IPS-15b (cell line): ENCODE measurements around the gene LENEP.

Experiments used
- H3K27me3 ChIP-seq: one replicate; pipeline ENCODE4 v1.6.1; 2013; ENCODE audit warnings: low read length; ENCODE audit not compliant: control insufficient read depth, insufficient read depth
- H3K36me3 ChIP-seq: one replicate; pipeline ENCODE4 v1.6.1; 2013; ENCODE audit warnings: low read length; ENCODE audit not compliant: control insufficient read depth, insufficient read depth
- H3K4me1 ChIP-seq: one replicate; pipeline ENCODE4 v1.6.1; 2013; ENCODE audit warnings: mild to moderate bottlenecking, low read length; ENCODE audit not compliant: control insufficient read depth, insufficient read depth
- H3K4me3 ChIP-seq: one replicate; pipeline ENCODE4 v1.5.1; 2013; ENCODE audit warnings: low read depth, low read length
- H3K9ac ChIP-seq: one replicate; pipeline ENCODE4 v1.6.1; 2013; ENCODE audit warnings: low read depth, mild to moderate bottlenecking, low read length
- H3K9me3 ChIP-seq: one replicate; pipeline ENCODE4 v1.6.1; 2013; ENCODE audit warnings: mild to moderate bottlenecking, low read length; ENCODE audit not compliant: control insufficient read depth, insufficient read depth

Gene LENEP

GRCh38 chr1:155004352-155005075 is 11.1 kb downstream of the LENEP start:
- H3K4me1 ChIP-seq: peaks cover 13% of the 10 kb centered on the region
- no peaks in the 10 kb centered on the region for H3K9me3 ChIP-seq
- no peaks in the 10 kb centered on the region for H3K36me3 ChIP-seq
- peak overlapping the region; percentile 59 for H3K4me3 ChIP-seq
- H3K9ac ChIP-seq: peak overlapping the region; percentile 9
- H3K27me3 ChIP-seq: no peaks in the 10 kb centered on the region

GRCh38 chr1:155005076-155006011 is 12.0 kb downstream of the LENEP start:
- peaks cover 17% of the 10 kb centered on the region for H3K4me1 ChIP-seq
- H3K27me3 ChIP-seq: no peaks in the 10 kb centered on the region
- no peaks in the 10 kb centered on the region for H3K36me3 ChIP-seq
- H3K4me3 ChIP-seq: peak overlapping the region; percentile 59
- no peak overlapping the region for H3K9ac ChIP-seq
- H3K9me3 ChIP-seq: no peaks in the 10 kb centered on the region

GRCh38 chr1:155006601-155007101 is 13.3 kb downstream of the LENEP start:
- Histone ChIP-seq H3K9me3 (no peaks in the 10 kb centered on the region), H3K9ac (no peak overlapping the region), H3K36me3 (no peaks in the 10 kb centered on the region), H3K4me1 (peaks cover 17% of the 10 kb centered on the region), H3K27me3 (no peaks in the 10 kb centered on the region), H3K4me3 (no peak overlapping the region)

DNA sequence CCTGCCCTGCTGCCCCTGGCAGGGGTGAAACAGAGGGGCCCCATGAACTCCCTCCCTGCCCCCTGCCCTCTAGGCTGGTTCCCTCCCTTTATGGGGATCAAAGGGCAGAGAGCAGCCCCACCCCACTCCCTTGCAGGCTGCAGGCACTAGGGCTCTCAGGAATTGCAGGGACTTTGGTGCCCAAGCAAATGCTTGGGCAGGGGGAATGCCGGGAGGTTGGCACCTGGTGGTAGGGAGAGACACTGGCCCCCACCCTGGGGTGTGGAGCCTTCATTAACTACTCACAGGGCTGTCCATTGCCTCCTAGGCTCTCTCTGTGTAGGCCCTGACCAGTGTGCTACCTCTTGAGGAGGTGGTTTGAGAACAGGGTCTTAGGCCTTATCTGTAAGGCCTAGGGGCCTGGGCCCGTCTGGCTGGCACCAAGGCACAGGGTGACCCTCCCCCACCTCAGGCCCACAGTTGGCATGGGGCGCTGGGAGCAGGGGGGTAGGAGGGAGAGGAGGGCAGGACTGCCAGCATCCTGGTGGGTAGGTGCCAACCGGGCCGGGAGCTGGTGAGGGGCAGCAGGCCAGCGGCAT is 14.0 kb downstream of the LENEP start:
- Histone ChIP-seq H3K36me3 (no peaks in the 10 kb centered on the region), H3K4me1 (peaks cover 20% of the 10 kb centered on the region), H3K27me3 (no peaks in the 10 kb centered on the region), H3K9ac (no peak overlapping the region), H3K9me3 (no peaks in the 10 kb centered on the region), H3K4me3 (no peak overlapping the region)

GRCh38 chr1:155008015-155008941 is 14.9 kb downstream of the LENEP start:
- peaks cover 30% of the 10 kb centered on the region for H3K4me1 ChIP-seq
- H3K9ac ChIP-seq: no peak overlapping the region
- peak overlapping the region; percentile 43 for H3K4me3 ChIP-seq
- no peaks in the 10 kb centered on the region for H3K9me3 ChIP-seq
- no peaks in the 10 kb centered on the region for H3K36me3 ChIP-seq
- H3K27me3 ChIP-seq: no peaks in the 10 kb centered on the region

DNA sequence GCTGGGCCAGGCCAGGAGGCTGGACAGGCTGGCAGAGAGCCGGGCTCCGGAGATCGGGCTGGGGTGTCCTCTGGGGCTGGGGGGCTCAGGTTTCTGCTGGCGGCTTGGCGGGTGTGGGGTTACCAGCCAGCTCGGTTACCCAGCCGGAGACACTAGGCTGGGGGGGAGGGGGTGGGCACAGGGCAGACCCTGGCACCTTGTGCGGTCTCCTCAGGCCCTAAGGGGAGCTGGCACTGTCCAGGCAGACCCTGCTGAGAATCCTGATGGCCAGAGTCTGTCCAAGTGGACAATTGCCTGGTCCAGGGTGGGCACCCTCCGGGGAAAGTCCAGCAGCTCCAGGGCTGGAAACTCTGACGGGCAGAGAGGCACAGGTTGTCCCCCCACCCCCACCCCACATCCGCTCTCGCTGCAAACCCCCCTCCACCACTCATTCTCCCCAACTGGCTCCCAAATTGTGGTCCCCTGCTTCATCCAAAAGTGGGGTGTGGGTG is 15.9 kb downstream of the LENEP start:
- Histone ChIP-seq H3K27me3 (no peaks in the 10 kb centered on the region), H3K4me3 (peak overlapping the region; percentile 43), H3K36me3 (peaks cover 4% of the 10 kb centered on the region), H3K9ac (no peak overlapping the region), H3K4me1 (peaks cover 33% of the 10 kb centered on the region), H3K9me3 (no peaks in the 10 kb centered on the region)

GRCh38 chr1:155009742-155010141 is 16.4 kb downstream of the LENEP start:
- H3K4me1 ChIP-seq: peaks cover 28% of the 10 kb centered on the region
- H3K36me3 ChIP-seq: peaks cover 7% of the 10 kb centered on the region
- no peak overlapping the region for H3K4me3 ChIP-seq
- H3K9ac ChIP-seq: no peak overlapping the region
- H3K9me3 ChIP-seq: no peaks in the 10 kb centered on the region
- H3K27me3 ChIP-seq: no peaks in the 10 kb centered on the region

DNA sequence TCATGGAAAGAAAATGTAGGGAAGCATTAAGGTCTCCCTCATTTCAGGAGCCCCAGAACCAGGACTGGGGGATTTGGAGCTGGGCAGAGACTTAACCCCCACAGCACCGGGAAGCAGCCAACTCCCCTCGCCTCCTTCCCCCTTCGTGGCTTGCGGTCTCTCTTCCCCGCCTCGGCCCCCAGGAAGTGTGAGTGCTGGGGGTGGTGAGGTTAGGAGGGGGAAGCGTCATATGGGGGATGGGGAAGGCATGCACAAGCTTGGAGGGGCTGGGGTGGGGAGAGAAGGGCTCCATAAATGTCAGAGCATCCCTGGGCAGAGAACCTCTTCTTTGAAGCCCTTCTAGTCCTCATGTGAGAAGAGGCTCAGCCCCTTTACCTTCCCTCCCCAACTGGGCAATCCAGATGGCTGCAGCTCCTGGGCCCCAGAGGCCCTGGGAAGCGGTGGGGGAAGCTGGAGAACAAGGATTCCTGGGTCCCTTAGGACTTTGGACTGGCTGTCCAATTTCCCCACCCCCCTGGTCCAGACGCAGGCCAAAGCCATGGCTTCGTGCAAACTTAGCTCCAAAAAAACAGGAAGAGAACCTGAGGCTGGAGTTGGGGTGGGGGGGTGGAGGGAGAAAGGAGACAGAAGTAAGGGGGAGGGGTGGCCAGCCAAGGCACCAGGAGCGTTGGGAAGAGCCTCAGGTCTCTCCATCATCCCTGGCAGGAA is 17.0 kb downstream of the LENEP start:
- H3K4me3 ChIP-seq: no peak overlapping the region
- peaks cover 8% of the 10 kb centered on the region for H3K36me3 ChIP-seq
- no peaks in the 10 kb centered on the region for H3K9me3 ChIP-seq
- H3K27me3 ChIP-seq: no peaks in the 10 kb centered on the region
- H3K9ac ChIP-seq: no peak overlapping the region
- H3K4me1 ChIP-seq: peaks cover 25% of the 10 kb centered on the region

DNA sequence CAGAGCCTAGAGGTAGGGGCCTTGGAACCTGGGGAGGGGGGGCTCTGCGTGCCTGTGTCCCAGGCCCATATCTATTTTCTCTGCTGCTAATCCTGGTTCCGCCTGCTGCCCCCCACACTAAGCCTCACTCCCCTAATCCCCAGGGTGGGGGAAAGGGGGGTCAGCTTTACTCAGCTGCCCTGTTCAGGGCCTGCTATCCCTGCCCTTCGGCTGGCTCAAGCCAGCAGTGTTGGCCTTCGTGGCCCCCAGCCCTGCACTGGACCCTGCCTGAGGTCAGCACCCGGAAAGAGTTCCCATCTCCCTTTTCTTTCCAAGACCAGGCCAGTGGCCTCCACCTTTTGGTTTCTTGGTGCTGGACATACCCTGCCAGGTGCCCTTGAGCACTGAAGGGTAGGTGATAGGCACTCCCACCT is 17.6 kb downstream of the LENEP start:
- peaks cover 23% of the 10 kb centered on the region for H3K4me1 ChIP-seq
- H3K27me3 ChIP-seq: no peaks in the 10 kb centered on the region
- no peak overlapping the region for H3K4me3 ChIP-seq
- H3K9ac ChIP-seq: no peak overlapping the region
- no peaks in the 10 kb centered on the region for H3K9me3 ChIP-seq
- peaks cover 8% of the 10 kb centered on the region for H3K36me3 ChIP-seq

- Histone ChIP-seq H3K9ac (no peak overlapping the region), H3K27me3 (no peaks in the 10 kb centered on the region), H3K36me3 (peaks cover 14% of the 10 kb centered on the region), H3K9me3 (no peaks in the 10 kb centered on the region), H3K4me3 (no peak overlapping the region), H3K4me1 (peaks cover 23% of the 10 kb centered on the region)
Observed at GRCh38 chr1:155011437-155012025, 18.1 kb downstream of the LENEP start.
